Measurements from ENCODE around the gene SIRT2.

Gene SIRT2

GRCh38 chr19:38842439-38843174, 56.8 kb downstream of the SIRT2 start:
- Histone ChIP-seq H3K27ac (ENCODE audit: extremely low read depth, low read depth, low read length) (peak overlapping the region; percentile 51), H3K4me3 (ENCODE audit: low read depth, low read length) (no peak overlapping the region), H3K36me3 (ENCODE audit: control insufficient read depth in 2 of 2, insufficient read depth in 1 of 2, low read length in 2 of 2) (peaks cover 99 to 100% of the 10 kb centered on the region in 2 experiments), H3K9me3 (ENCODE audit: control insufficient read depth, insufficient read depth, low read depth, low read length) (no peaks in the 10 kb centered on the region), H3K4me1 (ENCODE audit: control insufficient read depth, insufficient read depth, low read length) (peaks cover 10% of the 10 kb centered on the region)
- ChIA-PET CTCF (interaction anchor here (0.5 to 1.2 kb wide), 4 partner anchors 45 to 208 kb away, joined by 3 to 7 read pairs (median 3); partner anchors contain the start of genes MRPS12 and SARS2), POLR2A (interaction anchor here (0.7 to 1.3 kb wide), 7 partner anchors 9 to 422 kb away, joined by 3 to 11 read pairs (median 5); partner anchors contain the start of genes ECH1 and NFKBIB)
- TF ChIP-seq CTCF (tag by site-specific recombination; IDR thresholded peaks at IDR 0.05) (no peak), ZNF433 (tag by site-specific recombination; IDR thresholded peaks at IDR 0.05; ENCODE audit: low read depth) (no peak), ZNF175 (tag by site-specific recombination; IDR thresholded peaks at IDR 0.05) (no peak), PRDM4 (tag by site-specific recombination; IDR thresholded peaks at IDR 0.05) (no peak), PRDM10 (tag by site-specific recombination; IDR thresholded peaks at IDR 0.05) (no peak)

- Histone ChIP-seq H3K4me1 (ENCODE audit: control insufficient read depth, insufficient read depth, low read length) (0 out of 2 replicates have a peak, but pooled peaks cover 6% of the 10 kb centered on the region), H3K36me3 (ENCODE audit: control insufficient read depth in 2 of 2, insufficient read depth in 1 of 2, low read length in 2 of 2) (peaks cover 99 to 100% of the 10 kb centered on the region in 2 experiments), H3K4me3 (ENCODE audit: low read depth, low read length) (no peak overlapping the region), H3K27ac (ENCODE audit: extremely low read depth, low read depth, low read length) (peak overlapping the region; percentile 51; the same call in 1 of the 2 replicates), H3K9me3 (ENCODE audit: control insufficient read depth, insufficient read depth, low read depth, low read length) (no peaks in the 10 kb centered on the region)
- ChIA-PET CTCF (interaction anchor here (0.7 to 1.2 kb wide), 3 partner anchors 46 to 89 kb away, joined by 3 to 7 read pairs (median 3); partner anchors contain the start of genes MRPS12 and SARS2), POLR2A (interaction anchor here (0.5 to 1.3 kb wide), 8 partner anchors 8 to 575 kb away, joined by 3 to 11 read pairs (median 5); partner anchors contain the start of genes ECH1 and NFKBIB)
- TF ChIP-seq FEZF1 (tag by site-specific recombination; IDR thresholded peaks at IDR 0.05) (no peak), ZNF580 (tag by site-specific recombination; IDR thresholded peaks at IDR 0.05) (no peak), ZSCAN30 (tag by site-specific recombination; IDR thresholded peaks at IDR 0.05) (no peak), YY2 (tag by site-specific recombination; IDR thresholded peaks at IDR 0.05) (no peak), ZFP69B (tag by site-specific recombination; IDR thresholded peaks at IDR 0.05) (0 out of 2 replicates have a peak, but pooled peaks have one; percentile 22), KLF7 (tag by site-specific recombination; IDR thresholded peaks at IDR 0.05; ENCODE audit: borderline replicate concordance) (no peak), ZNF175 (tag by site-specific recombination; IDR thresholded peaks at IDR 0.05) (no peak), ZNF146 (tag by site-specific recombination; IDR thresholded peaks at IDR 0.05) (0 out of 2 replicates have a peak, but pooled peaks have one; percentile 8), ZNF223 (tag by site-specific recombination; IDR thresholded peaks at IDR 0.05) (no peak), CTCF (tag by site-specific recombination; IDR thresholded peaks at IDR 0.05) (no peak), ZNF362 (tag by site-specific recombination; IDR thresholded peaks at IDR 0.05) (peak; percentile 98)
Measured at GRCh38 chr19:38841787-38842438, 57.5 kb downstream of the SIRT2 start.
